Measurements from ENCODE around the gene ITFG1.

DNA sequence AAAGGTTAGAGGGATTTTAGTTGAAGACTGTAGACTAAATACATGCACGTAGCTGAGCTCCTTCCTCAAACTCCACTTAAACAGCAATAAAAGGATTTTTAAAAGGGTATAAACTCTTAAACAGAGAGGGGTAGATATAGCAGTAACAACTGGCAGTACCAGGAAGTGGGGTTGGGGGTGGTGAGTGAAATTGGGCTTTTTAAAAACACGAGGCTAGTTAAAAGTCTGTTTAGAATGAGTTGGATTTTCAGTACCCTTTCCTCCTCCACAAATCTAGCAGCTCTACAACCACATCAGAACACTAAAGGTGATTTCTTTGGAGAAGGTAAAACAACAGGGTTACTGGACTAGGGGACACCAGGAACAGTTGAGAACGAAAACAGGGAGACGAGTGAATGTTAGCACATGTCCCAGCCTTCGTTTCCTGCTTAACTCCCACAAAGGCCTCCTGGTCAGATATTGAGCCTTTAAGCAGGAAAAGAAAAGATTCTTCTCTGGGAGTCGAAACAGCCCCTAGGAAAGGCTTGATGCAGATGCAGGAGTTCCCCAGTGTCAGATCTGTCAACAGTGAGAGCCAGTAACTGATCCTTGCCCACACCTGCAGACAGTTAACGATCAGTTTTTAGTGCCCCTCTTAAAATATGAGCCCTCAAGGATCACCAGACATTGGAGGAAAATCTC is 331.0 kb downstream of the ITFG1 start:
- TF ChIP-seq, protein P1, sequence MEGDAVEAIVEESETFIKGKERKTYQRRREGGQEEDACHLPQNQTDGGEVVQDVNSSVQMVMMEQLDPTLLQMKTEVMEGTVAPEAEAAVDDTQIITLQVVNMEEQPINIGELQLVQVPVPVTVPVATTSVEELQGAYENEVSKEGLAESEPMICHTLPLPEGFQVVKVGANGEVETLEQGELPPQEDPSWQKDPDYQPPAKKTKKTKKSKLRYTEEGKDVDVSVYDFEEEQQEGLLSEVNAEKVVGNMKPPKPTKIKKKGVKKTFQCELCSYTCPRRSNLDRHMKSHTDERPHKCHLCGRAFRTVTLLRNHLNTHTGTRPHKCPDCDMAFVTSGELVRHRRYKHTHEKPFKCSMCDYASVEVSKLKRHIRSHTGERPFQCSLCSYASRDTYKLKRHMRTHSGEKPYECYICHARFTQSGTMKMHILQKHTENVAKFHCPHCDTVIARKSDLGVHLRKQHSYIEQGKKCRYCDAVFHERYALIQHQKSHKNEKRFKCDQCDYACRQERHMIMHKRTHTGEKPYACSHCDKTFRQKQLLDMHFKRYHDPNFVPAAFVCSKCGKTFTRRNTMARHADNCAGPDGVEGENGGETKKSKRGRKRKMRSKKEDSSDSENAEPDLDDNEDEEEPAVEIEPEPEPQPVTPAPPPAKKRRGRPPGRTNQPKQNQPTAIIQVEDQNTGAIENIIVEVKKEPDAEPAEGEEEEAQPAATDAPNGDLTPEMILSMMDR (conservative IDR thresholded peaks at IDR 0.05) = no peak
- TF ChIP-seq ZFX (IDR thresholded peaks at IDR 0.05) = no peak

Measured in C4-2B (cell line).